GM18858 (cell line): ENCODE results near the gene ARPC4.
A peak's percentile ranks its signal among the peaks of the same experiment; 100 is the strongest.
"Not testable (repeated sequence)": the region's sequence is repeated elsewhere in the genome, so short reads cannot be mapped to it uniquely, and the experiment has no call there.

Experiments
- ATAC-seq: cut with Tn5 transposase; IDR thresholded peaks from one replicate; pipeline ENCODE4 v1.9.1; 2021; ENCODE audit not compliant: unreplicated experiment

ARPC4 gene

DNA sequence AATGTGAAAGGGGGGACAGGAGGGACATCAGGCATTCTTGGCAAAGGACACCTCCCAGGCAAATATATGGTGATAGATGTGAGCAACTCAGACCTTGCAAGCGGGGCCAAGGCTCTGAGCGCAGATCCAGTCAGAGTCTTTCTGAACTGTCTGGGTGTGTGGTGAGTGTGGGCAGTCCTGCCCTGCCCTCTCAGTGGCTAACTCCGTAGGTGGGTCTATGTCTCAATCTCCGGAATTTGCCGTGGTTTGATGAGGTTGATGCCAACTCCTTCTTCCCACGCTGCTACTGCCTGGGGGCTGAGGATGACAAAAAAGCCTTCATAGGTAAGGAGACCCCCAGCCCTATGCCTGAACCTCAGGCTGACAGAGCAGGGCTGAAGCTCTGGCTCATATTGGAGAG, 24.6 kb downstream of the ARPC4 start:
- ATAC-seq: no peak

DNA sequence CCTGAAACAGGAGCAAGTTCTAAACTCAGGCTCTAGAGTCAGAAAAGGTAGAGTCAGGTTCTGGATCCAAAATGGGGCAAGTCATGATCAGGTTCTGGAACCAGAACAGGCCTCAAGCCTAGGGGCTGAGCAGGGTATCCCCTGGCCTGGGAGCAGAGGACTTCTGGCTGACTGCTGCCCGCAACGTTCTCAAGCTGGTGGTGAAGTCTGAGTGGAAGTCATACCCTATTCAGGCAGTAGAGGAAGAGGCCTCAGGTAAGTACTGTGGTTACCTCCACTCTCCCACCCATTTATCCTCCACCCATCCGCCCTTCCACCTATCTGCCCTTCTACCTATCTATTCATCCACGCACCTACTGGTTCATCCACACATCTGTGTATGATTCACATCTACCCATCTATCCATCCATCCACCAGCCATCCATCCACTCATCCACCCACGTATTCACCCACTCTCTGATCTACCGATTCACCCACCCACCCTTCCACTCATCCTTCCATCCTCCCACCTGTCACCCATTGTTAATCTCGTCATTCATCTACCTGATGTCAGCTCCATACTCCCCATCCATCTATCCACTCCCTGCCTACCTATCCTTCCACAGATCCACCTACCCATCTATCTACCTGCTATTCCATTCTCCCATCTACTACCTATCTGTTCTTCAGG, 25.9 kb downstream of the ARPC4 start:
- ATAC-seq: no peak

DNA sequence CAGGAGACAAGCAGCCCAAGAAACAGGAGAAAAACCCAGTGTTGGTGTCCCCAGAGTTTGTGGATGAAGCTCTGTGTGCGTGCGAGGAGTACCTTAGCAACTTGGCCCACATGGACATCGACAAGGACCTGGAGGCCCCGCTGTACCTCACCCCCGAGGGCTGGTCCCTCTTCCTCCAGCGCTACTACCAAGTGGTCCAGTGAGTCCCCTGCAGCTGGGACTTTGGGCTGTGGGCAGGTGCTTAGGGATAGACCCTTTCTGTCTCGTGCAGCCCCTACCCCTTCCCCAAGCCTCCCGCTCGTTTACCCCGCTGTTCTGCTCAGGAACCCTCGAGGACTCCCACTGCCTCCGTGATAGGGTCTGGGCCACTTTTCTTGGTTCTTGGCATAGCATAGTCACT, 27.7 kb downstream of the ARPC4 start:
- ATAC-seq: no peak

DNA sequence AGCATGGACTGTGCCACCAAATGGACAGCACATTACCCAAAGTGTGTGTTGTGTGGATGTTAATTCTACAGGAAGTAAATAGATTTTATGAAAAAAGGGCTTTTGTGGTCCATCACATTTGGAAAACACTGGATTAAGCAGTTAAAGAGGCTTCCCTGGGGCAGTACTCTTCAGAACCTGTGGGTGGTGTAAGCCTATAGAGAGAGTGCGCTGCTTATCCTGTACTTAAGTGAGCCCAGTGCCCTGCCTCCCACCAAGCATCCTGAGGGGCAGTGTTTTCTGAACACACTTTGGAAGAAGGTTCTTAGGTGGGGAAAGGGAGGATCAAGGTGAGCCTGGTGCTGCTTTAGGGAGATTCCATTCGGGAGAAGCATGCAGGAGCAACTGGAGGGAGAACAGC, 28.1 kb downstream of the ARPC4 start:
- ATAC-seq: no peak

DNA sequence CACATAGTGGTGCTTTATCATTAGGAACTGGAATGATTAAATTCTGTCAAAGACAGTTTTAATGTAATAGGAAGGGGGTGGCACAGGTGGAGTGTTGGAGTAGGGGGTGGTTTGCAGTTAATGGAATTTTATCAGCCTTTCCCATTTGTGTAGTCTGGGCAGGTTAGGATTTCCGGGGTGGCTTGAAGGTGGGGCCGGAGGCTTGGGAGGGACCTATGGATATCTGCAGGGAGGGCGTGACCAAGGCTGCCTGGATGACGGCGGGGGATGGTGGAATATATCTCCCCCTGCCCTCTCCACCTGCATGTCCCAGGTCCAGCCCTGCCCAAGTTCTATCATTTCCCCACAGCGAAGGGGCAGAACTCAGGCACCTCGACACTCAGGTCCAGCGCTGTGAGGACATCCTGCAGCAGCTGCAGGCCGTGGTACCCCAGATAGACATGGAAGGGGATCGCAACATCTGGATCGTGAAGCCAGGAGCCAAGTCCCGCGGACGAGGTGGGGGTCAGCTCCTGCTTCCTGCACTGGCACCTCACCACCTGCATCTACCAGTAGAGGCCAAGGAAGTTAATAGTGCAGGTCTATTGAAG, 32.7 kb downstream of the ARPC4 start:
- no peak for ATAC-seq

DNA sequence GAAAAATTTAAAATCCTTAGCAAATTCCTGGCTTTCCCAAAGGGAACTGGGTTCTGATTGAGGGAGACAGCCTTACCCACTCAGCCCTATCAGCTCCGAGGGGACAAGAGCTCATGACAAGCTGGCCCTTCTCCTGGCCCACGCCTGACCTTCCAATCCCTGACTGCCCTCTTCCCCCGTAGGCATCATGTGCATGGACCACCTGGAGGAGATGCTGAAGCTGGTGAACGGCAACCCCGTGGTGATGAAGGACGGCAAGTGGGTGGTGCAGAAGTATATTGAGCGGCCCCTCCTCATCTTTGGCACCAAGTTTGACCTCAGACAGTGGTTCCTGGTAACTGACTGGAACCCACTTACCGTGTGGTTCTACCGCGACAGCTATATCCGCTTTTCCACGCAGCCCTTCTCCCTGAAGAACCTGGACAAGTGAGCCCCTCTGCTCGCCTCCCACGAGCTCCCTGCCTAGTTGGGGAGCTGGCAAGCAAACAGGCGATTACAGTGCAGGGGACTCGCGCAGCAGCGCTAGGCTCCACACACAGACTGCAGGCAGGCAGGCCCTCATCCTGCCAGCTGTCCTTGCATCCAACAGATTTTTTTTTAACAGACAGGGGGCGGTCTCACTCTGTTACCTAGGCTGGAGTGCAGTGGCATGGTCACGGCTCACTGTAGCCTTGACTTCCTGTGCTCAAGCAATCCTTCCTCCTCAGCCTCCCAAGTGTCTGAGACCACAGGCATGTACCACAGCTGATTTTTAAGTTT, 34.1 kb downstream of the ARPC4 start:
- no peak for ATAC-seq

DNA sequence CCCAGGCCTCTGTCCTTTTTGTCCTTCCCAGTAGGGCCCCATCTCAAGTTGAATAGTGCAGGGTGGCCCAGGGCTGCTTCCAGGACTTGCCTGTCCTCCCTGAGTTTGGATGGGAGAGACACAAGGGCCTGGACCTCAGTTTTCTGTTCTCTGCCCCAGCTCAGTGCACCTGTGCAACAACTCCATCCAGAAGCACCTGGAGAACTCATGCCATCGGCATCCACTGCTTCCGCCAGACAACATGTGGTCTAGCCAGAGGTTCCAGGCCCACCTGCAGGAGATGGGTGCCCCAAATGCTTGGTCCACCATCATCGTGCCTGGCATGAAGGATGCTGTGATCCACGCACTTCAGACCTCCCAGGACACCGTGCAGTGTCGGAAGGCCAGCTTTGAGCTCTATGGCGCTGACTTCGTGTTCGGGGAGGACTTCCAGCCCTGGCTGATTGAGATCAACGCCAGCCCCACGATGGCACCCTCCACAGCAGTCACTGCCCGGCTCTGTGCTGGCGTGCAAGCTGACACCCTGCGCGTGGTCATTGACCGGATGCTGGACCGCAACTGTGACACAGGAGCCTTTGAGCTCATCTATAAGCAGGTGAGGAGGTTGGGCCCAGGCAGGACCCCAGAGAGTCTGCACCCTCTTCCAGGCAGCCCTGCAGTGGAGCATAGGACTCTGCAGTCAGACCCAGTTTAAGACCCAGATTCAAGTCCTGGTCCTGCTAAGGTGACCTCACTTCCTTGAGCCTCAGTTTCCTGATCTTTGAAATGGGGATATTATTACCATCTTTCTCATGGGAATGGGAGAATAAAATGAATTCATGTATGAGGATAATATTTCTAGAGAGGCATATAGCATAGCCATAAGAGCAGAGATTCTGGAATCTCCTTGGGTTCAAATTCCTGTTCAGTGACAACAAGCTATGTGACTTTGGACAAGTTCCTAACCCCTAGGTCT, 36.2 kb downstream of the ARPC4 start:
- no peak for ATAC-seq

DNA sequence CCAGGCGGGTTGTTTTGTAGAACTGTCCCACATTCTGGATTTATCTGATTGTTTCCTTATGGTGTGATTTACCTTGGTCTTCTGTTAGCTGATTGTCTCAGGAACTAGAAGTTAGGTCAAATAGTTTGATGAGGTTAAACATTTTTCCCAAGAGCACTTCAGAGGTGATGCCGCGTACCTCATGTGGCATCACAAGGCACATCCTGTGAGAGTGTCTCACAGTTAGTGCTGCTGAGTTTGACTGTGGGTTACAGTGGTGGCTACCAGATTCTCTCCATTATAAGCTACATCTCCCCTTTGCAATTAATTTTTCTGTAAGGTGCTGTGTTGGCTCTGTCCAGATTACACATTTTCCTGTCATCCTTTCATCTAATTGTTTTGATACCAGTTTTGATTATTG, 38.4 kb downstream of the ARPC4 start:
- no peak for ATAC-seq

DNA sequence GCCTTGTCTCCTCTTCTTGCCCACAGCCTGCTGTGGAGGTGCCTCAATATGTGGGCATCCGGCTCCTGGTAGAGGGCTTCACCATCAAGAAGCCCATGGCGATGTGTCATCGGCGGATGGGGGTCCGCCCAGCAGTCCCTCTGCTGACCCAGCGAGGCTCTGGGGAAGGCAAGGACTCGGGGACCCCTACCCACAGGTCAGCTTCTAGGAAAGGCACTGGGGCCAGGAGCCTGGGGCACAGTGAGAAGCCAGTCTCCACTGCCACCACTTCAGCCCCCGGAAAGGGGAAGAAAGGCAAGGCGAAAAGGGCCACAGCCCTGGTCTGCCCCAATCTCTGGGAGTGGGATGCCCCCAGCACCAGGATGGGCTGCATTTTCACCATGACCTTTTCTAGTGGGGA, 40.2 kb downstream of the ARPC4 start:
- no peak for ATAC-seq

DNA sequence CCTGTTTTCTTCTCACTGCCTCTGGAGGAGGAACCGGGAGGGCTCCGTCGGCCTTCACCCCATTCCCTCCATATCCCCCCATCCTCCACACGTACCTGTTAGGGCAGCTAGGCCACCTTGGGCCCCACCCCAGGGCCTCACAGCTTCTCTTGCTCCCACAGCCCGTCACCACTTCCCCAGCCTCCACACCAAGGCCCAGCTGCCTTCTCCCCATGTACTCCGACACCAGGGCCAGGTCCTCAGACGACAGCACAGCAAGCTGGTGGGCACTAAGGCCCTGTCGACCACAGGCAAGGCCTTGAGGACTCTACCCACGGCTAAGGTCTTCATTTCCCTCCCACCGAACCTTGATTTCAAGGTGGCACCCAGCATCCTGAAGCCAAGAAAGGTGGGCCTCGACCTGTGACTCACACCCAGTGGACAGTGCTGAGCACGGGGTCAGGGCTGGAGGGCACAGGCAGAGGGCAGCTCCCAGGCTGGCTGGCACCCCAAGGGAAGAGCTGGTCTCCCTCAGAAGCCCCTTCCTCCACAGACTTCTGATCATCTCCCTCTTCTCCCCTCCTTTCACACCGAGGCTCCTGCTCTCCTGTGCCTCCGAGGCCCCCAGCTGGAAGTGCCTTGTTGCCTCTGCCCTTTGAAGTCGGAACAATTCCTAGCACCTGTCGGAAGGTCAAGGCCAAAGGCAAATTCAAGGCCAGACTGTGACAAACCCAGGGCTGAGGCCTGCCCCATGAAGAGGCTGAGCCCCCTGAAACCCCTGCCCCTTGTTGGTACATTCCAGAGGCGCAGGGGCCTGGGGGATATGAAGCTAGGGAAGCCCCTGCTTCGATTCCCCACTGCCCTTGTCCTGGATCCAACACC, 41.9 kb downstream of the ARPC4 start:
- no peak for ATAC-seq

DNA sequence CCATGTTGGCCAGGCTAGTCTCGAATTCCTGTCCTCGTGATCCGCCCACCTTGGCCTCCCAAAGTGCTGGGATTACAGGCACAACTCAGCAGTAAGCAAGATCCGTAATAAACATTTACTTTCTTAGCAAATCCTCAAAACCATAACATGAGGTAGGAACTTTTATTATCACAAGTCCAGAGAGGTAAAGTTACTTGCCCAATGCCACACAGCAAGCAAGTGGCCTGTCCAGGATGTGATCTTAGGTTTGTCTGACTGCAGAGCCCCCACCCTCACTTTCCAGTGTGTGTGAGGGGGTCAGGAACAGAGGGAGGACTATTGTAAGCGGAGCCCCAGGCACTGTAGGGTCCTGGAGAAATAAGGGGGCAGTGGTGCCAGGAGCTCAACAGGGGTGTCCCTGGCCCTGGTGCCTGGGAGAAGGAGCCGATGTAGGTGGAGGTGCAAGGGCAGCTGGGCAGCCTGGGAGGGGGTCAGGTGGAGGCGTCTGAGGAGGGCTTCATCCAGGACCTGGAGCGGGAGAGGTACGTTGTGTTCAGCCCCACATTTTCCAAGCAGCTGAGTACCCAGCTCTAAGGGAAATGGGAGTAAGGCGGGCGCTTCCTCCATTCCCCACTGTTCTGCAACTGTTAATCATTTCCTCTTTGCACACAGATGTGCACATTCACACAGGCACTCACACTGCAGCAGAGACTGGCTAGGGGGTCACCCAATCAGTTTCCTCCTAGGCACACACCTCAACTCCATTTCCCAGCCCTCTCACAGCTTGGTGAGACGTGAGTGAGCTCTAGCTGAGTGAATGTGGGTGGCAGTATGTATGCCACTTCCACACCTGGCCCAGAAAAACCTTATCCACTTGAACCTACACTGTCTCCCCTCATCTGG, 45.1 kb downstream of the ARPC4 start:
- no peak for ATAC-seq

DNA sequence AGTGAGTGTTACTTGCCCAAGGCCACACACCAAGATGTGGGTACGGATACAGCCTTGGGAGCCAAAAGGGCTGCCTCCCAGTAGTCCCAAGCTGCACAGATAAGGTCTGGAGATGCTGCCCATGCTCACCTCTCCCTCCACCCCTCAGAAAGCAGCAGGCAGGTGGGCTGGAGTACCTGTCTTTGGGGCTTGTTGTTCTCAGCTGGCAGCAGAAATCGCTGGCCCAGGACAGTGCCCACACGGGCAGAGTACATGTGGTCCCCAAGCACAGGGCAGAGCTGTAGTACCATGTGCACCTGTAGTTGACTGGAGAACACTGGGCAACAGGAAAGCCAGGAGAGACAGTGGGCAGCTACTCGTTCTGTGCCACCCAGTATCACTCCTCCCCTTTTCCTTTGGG, 46.0 kb downstream of the ARPC4 start:
- no peak for ATAC-seq

DNA sequence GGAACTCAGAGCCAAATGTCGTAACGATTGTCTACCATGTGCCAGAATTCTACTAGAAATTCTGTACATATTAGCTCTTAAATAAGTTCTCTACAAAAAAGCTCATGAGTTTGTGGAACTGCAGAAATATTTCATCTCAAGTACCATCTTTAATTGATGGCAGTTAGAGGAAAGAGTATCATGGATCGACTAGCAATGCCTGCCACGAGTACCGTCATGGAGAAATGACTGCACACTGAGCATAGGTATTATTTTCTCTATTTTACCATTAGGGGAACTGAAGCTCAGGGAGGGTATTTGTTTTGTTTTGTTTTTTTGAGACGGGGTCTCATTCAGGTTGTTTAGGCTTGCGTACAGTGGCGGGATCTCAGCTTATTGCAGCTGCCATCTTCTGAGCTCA, 48.1 kb downstream of the ARPC4 start:
- ATAC-seq: no peak

DNA sequence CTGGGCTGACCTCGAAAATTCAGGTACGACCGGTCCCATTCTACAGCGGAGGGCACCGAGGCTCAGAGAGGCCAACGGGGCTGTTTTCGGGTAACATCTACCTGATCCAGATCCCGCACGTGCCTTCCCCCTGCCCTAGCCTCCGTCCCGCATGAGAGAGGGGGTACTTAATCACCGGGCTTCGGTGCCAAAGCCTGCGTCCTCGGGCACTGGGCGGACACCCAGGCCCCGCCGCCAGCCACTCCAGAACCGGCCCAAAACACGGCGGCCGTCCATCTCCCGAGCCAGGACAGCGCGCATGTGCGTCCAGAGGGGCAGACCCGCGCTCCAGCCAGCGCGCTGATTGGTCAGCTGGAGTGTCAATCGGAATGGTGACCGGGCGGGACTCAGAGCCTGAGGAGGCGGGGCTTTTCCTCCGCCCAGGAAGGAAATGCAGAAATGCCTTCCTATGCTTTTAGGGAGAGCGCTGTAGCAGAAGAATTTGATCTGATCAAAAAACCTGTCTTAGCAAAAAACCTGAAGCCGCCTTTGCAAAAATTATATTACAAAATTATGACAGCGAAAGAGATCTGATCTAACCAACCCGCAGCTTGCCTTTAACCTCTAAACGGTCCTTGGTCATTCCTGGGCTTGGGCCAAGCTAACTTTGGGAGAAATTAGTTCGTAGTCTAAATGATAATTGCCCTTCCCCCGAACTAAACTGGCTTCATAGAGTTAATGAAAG, 51.0 kb downstream of the ARPC4 start, which contains the start of gene RPUSD3:
Gene RPUSD3 (minus strand): TSS at position 294 of the 724 bp plus-strand sequence. CDS start 18 bp downstream, at position 276.
- ATAC-seq: peak; percentile 95

DNA sequence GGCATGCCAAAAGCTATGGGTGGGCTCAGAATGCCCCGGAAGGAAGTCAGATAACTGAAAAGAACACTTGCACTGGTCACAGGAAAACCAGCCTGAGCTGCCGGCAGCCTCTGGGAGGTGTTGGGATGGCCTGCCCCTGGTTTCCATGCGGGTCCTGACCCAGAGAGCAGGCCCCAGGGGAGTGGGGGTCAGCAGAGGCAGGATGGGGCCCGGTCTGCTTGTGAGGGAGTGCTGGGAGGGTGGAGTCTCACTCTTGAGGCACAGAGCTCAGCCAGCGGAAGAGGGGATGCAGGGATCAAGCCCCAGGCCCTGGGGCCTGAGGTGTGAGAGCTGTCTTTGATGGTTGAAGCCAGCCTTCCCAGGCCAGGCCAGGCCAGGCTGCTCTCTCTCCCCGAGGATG, 53.3 kb downstream of the ARPC4 start:
- no peak for ATAC-seq

DNA sequence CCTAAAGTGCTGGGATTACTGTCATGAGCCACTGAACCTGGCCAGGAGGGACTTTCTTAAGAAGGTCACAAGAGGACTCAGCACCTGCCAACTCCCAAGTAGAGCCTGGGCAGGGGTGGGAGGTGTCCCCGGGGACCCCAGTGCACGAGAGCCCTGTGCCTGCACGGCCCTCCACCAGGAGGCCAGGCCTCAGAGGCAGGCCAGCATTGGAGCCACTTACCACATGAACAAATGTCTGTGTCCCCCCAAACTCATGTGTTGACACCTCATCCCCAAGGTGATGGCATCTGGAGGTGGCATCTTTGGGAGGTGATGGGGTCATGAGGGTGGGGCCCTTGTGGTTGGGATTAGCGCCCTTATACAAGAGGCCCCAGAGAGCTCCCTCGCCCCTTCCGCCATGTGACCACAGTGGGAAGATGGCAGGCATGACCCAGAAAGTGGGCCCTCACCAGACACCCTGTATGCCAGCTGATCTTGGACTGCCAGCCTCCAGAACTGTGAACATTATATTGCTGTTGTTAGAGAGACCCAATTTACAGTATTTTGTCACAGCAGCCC, 54.1 kb downstream of the ARPC4 start:
- no peak for ATAC-seq

DNA sequence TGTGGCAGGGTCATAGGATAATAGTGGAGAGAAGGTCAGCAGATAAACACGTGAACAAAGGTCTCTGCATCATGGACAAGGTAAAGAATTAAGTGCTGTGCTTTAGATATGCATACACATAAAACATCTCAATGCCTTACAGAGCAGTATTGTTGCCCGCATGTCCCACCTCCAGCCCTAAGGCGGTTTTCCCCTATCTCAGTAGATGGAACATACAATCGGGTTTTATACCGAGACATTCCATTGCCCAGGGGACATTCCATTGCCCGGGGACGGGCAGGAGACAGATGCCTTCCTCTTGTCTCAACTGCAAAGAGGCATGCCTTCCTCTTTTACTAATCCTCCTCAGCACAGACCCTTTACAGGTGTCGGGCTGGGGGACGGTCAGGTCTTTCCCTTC, 55.0 kb downstream of the ARPC4 start:
- ATAC-seq: not testable (repeated sequence)

DNA sequence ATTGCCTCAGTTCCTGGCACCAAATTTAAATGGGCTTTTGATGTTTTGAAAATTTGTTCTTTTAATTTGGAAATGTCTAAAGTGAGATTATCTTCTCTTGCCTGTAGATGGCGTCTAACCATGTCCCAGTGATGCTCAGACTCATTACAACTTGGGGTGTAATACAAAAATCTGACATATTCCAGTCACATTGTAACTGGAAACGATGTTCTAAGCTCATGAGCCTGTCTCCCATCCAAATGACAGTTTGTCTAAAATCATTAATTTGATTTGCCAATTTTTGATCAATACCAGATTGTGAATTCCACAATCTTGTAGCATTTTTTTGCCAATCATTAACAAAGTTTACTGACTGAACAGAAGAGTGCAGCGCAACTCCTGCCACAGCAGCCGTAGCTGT, 56.0 kb downstream of the ARPC4 start:
- not testable (repeated sequence) for ATAC-seq
